Fibroblast of villous mesenchyme (primary cell): ENCODE measurements around the gene ZCCHC24. TPM values are rescaled to one million over a fixed set of nuclear protein-coding genes. Genes with fewer than 3 reads are reported as not detected.

Experiments
- DNase-seq: peaks from one replicate; pipeline ENCODE4 v3.0.0-alpha.2; 2010; ENCODE audit warnings: low read depth
- H3K4me3 ChIP-seq: 2 replicates; pipeline ENCODE4 v1.5.1; 2011; ENCODE audit warnings: low read depth, mild to moderate bottlenecking, low read length
- CTCF ChIP-seq: IDR thresholded peaks from 2 replicates; pipeline ENCODE4 v1.5.1; 2012; ENCODE audit warnings: low read depth, mild to moderate bottlenecking, low read length; ENCODE audit not compliant: insufficient read depth
- total RNA-seq: library from RNA; depleted of rRNA; stranded (reverse); fragments of >200 nt; gene quantifications from 2 replicates; pipeline ENCODE4 v1.2.3, GENCODE V29; 2012

The ZCCHC24 gene
- total RNA-seq, 1 donor: 36.7 TPM

GRCh38 chr10:79433324-79434222, 11.9 kb downstream of the ZCCHC24 start:
- DNase-seq: peak; percentile 29
- no peak overlapping the region for H3K4me3 ChIP-seq
- TF ChIP-seq CTCF: no peak

- no peak for DNase-seq
- TF ChIP-seq CTCF: no peak
- H3K4me3 ChIP-seq: no peak overlapping the region
Measured at GRCh38 chr10:79431891-79432831, 13.3 kb downstream of the ZCCHC24 start.

GRCh38 chr10:79431428-79431827, 14.0 kb downstream of the ZCCHC24 start:
- no peak for TF ChIP-seq CTCF
- DNase-seq: no peak
- H3K4me3 ChIP-seq: no peak overlapping the region

- H3K4me3 ChIP-seq: no peak overlapping the region
- no peak for DNase-seq
- no peak for TF ChIP-seq CTCF
Measured at GRCh38 chr10:79430936-79431335, 14.5 kb downstream of the ZCCHC24 start.

GRCh38 chr10:79430325-79430905, 15.0 kb downstream of the ZCCHC24 start:
- no peak overlapping the region for H3K4me3 ChIP-seq
- TF ChIP-seq CTCF: no peak
- DNase-seq: no peak

- TF ChIP-seq CTCF: no peak
- H3K4me3 ChIP-seq: no peak overlapping the region
- no peak for DNase-seq
Measured at GRCh38 chr10:79429751-79430150, 15.7 kb downstream of the ZCCHC24 start.
